ACC112 (cell line): ENCODE measurements around the gene JAKMIP1.

Experiments
- H2AFZ ChIP-seq: fragments of 200-600 bp; sonication (generic); one replicate; pipeline ENCODE4 v1.6.0; 2017; ENCODE audit warnings: antibody characterized with exemption, low read length; ENCODE audit not compliant: unreplicated experiment
- H3K27ac ChIP-seq: fragments of 200-600 bp; sonication (generic); 2 replicates; pipeline ENCODE4 v1.5.1; 2014; ENCODE audit warnings: low read depth, mild to moderate bottlenecking, antibody characterized with exemption, low read length, moderate library complexity
- H3K27me3 ChIP-seq: fragments of 200-600 bp; sonication (generic); 2 replicates; pipeline ENCODE4 v1.6.1; 2014; ENCODE audit warnings: mild to moderate bottlenecking, antibody characterized with exemption, low read length, moderate library complexity, mixed read lengths; ENCODE audit not compliant: insufficient read depth
- H3K36me3 ChIP-seq: fragments of 200-600 bp; sonication (generic); 2 replicates; pipeline ENCODE4 v1.6.1; 2016; ENCODE audit warnings: mild to moderate bottlenecking, antibody characterized with exemption, low read length, moderate library complexity, mixed read lengths; ENCODE audit not compliant: insufficient read depth
- H3K4me1 ChIP-seq: fragments of 200-600 bp; sonication (generic); one replicate; pipeline ENCODE4 v1.6.1; 2016; ENCODE audit warnings: low read length, mixed read lengths; ENCODE audit not compliant: insufficient read depth, unreplicated experiment, control insufficient read depth
- H3K4me3 ChIP-seq: fragments of 200-600 bp; sonication (generic); 2 replicates; pipeline ENCODE4 v1.5.1; 2014; ENCODE audit warnings: mild to moderate bottlenecking, low read depth, low read length
- H3K79me2 ChIP-seq: fragments of 200-600 bp; sonication (generic); one replicate; pipeline ENCODE4 v1.6.0; 2016; ENCODE audit warnings: low read length; ENCODE audit not compliant: control insufficient read depth, unreplicated experiment, insufficient read depth

The JAKMIP1 gene

GRCh38 chr4:6020613-6021012 lies 179.7 kb downstream of the JAKMIP1 start:
- Histone ChIP-seq H3K27ac (no peak overlapping the region), H2AFZ (no peak overlapping the region), H3K4me3 (no peak overlapping the region)

DNA sequence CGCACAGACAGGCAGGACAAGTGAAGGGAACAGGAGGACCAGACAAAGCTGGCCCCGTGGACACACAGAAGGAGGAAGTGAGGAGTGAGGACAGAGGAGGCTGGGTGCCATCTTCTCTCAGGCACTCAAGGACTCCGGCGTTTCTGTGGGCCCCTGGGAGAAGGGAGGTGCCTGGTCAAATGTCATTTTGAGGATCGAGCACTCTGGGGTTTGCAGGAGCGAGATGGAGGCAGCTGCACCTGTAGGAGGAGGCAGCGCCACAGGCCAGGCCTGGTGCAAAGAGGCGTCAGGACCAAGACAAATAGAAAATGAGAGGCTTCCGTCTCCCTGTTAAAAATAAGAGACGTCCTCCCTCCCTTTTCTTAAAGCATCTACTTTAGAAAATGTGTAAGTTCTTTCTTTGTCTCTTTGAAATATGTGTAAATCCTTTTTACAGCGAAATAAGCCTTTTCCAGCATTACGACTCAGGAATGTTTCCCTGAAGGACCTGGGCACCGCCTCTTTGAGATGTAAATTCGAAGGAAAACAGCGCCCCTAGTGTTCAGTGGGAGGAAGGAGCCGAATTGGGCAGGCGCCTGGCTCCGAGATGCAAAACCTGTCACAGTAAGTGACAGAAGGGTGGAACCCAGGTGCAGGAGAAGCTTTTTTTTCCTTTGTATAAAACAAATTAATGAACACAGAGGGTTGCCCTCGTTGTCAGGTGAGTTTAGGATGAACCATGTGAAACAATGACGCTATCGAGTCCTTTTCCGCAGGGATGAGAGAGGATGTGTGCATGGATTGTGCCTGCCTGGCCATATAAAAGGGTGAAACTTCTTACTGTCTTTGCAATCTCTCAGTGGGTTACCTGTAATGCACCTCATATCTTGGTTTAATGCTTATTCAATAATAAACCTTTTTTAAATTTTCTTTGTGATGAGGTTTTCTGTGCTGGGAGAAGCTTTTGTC lies 180.8 kb downstream of the JAKMIP1 start:
- Histone ChIP-seq H3K36me3 (no peaks in the 10 kb centered on the region), H3K79me2 (no peaks in the 10 kb centered on the region), H3K27me3 (peaks cover 8% of the 10 kb centered on the region), H2AFZ (no peak overlapping the region), H3K4me3 (no peak overlapping the region), H3K27ac (no peak overlapping the region), H3K4me1 (no peaks in the 10 kb centered on the region)

More at GRCh38 chr4:6020613-6021012, 179.7 kb downstream of the JAKMIP1 start:
- no peaks in the 10 kb centered on the region for H3K79me2 ChIP-seq
- no peaks in the 10 kb centered on the region for H3K4me1 ChIP-seq
- no peaks in the 10 kb centered on the region for H3K36me3 ChIP-seq
- peaks cover 8% of the 10 kb centered on the region for H3K27me3 ChIP-seq

GRCh38 chr4:6018331-6018730 lies 182.0 kb downstream of the JAKMIP1 start, which contains the start of gene C4orf50:
Gene C4orf50, minus strand, starts transcription at chr4:6018431.
- H3K27ac ChIP-seq, result no peak within 1 kb of the TSS
- no peaks in the 10 kb centered on the region for H3K4me1 ChIP-seq
- no peaks in the 10 kb centered on the region for H3K79me2 ChIP-seq
- H3K4me3 ChIP-seq, result no peak within 1 kb of the TSS
- no peaks in the 10 kb centered on the region for H3K36me3 ChIP-seq
- H2AFZ ChIP-seq, result no peak within 1 kb of the TSS
- H3K27me3 ChIP-seq, result peaks cover 8% of the 10 kb centered on the region

DNA sequence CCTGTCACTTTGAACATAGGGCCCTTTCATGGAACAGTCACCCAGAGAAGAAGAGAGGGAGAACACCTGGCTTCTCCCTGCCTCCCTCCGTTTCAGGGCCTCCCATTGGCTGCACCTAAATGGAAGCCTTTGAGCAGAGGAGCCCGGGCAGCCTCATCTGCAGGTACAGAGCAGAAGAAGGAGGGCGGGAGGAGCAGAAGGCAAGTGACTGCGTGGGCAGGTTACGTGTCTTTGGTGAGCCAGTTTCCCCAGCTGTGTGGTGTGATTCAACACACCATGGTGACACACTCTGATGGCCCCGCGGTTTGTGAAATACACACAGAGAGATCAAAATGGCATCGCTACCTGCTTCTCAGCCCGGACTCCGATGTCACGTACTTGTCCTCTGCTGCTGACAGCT lies 182.5 kb downstream of the JAKMIP1 start:
- Histone ChIP-seq H3K36me3 (no peaks in the 10 kb centered on the region), H3K4me1 (no peaks in the 10 kb centered on the region), H3K4me3 (no peak overlapping the region), H3K27me3 (peaks cover 8% of the 10 kb centered on the region), H2AFZ (no peak overlapping the region), H3K27ac (no peak overlapping the region), H3K79me2 (no peaks in the 10 kb centered on the region)

DNA sequence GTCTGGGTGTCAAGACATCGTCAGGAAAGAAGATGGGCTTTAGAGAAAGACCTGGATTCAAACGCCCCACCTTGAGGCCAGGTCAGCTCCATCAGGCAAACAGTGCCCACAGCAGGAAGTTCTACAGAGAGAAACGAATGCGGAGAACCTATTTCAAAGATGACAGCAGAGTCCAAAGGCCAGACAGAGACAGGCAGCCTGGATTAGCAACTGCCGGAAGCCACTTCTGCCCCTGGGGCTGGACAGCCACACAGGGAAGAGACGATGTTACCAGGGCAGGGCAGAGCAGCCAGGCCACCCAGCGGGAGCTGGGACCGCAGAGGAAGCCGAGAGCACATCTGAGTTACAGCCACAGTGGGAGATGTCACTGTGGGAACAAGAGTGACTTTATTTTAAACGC lies 183.3 kb downstream of the JAKMIP1 start:
- no peaks in the 10 kb centered on the region for H3K4me1 ChIP-seq
- no peaks in the 10 kb centered on the region for H3K36me3 ChIP-seq
- no peaks in the 10 kb centered on the region for H3K79me2 ChIP-seq
- peaks cover 14% of the 10 kb centered on the region for H3K27me3 ChIP-seq
- no peak overlapping the region for H3K27ac ChIP-seq
- no peak overlapping the region for H3K4me3 ChIP-seq
- H2AFZ ChIP-seq, result no peak overlapping the region

DNA sequence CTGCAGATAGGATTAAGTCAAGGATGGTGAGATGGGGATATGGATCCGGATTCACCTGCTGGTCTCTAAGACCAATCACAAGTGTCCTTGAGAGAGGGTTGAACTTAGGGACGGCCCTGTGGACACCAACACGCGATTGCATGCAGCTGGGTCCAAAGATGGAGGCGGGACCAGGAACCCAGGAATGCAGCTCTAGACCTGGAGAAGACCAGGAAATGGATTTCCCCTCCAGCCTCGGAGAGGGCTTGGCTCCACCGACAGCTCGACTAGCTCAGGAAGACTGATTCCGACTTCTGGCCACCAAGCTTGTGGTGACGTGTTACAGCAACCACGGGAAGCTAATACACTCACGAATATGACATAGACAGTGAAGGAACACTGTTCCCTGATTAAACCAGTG lies 186.8 kb downstream of the JAKMIP1 start:
- H3K36me3 ChIP-seq, result no peaks in the 10 kb centered on the region
- no peak overlapping the region for H2AFZ ChIP-seq
- no peak overlapping the region for H3K4me3 ChIP-seq
- no peaks in the 10 kb centered on the region for H3K4me1 ChIP-seq
- no peak overlapping the region for H3K27ac ChIP-seq
- H3K27me3 ChIP-seq, result peaks cover 35% of the 10 kb centered on the region
- H3K79me2 ChIP-seq, result no peaks in the 10 kb centered on the region

DNA sequence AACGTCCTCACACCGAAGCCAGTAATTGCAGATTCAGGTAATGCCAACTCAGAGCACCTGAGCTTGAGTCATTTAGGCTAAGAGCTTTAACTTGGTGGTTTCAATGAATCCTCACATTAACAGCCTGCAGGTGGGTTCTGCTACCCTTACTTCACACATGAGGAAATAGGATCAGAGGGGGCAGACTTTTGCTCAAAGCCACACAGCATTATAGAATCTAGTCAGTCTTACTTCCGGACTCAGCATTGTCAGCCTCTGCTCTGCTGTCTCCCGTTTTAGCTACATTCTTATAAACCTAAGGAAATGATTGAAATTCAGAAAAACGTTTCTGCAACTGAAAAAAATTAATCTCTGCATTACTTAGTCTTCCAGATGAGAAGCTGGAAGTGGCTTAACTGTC lies 188.1 kb downstream of the JAKMIP1 start:
- Histone ChIP-seq H2AFZ (no peak overlapping the region), H3K36me3 (no peaks in the 10 kb centered on the region), H3K4me1 (no peaks in the 10 kb centered on the region), H3K4me3 (no peak overlapping the region), H3K27me3 (peaks cover 38% of the 10 kb centered on the region), H3K27ac (no peak overlapping the region), H3K79me2 (no peaks in the 10 kb centered on the region)

- Histone ChIP-seq H3K27ac (no peak overlapping the region), H3K36me3 (no peaks in the 10 kb centered on the region), H2AFZ (no peak overlapping the region), H3K4me3 (no peak overlapping the region), H3K27me3 (peaks cover 41% of the 10 kb centered on the region), H3K79me2 (no peaks in the 10 kb centered on the region), H3K4me1 (no peaks in the 10 kb centered on the region)
These were observed 188.7 kb downstream of the JAKMIP1 start for GRCh38 chr4:6011686-6012085.

DNA sequence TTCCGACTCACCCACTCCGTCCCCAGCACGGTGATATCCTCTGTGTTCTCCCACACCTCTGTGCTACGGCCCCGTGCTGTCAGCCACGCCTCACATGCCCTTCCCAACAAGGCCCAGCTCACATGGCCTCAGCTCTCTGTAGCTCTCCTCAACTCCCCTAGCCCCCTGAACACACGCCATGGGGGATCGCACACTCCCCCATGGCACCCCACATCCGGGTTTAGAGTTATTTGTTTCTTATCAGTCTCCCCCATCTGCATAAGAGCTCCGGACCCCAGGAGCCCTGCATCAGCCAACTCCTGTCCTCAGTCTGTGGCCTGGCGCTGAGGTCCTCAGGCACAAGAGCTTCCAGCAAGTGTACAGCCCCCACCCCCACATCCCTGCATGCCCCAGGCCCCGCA lies 189.1 kb downstream of the JAKMIP1 start:
- Histone ChIP-seq H3K36me3 (no peaks in the 10 kb centered on the region), H2AFZ (no peak overlapping the region), H3K27ac (no peak overlapping the region), H3K4me1 (no peaks in the 10 kb centered on the region), H3K4me3 (no peak overlapping the region), H3K27me3 (peaks cover 42% of the 10 kb centered on the region), H3K79me2 (no peaks in the 10 kb centered on the region)

DNA sequence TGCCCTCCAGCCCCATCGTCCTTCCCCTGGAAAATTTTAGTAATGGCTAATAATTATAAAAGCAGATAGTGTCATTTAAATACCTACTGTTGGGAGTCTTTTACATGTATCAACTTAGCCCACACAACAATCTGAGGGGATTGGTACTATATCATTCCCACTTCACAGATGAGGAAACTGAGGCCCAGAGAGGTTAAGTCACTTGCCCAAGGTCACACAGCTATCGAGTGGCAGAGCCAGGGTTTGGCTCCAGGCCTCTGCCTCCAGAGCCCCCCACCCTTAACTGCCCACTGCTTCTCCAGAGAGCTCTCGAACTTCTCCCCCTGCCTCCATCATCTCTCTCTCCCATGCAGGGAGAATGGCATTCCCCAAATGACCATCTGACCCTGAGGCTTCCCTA lies 189.6 kb downstream of the JAKMIP1 start:
- Histone ChIP-seq H2AFZ (no peak overlapping the region), H3K27ac (no peak overlapping the region), H3K4me1 (no peaks in the 10 kb centered on the region), H3K36me3 (no peaks in the 10 kb centered on the region), H3K4me3 (no peak overlapping the region), H3K27me3 (peaks cover 42% of the 10 kb centered on the region), H3K79me2 (no peaks in the 10 kb centered on the region)

- H3K4me1 ChIP-seq, result no peaks in the 10 kb centered on the region
- H3K4me3 ChIP-seq, result no peak overlapping the region
- H3K36me3 ChIP-seq, result no peaks in the 10 kb centered on the region
- H3K27me3 ChIP-seq, result peaks cover 42% of the 10 kb centered on the region
- H2AFZ ChIP-seq, result no peak overlapping the region
- H3K79me2 ChIP-seq, result no peaks in the 10 kb centered on the region
- H3K27ac ChIP-seq, result no peak overlapping the region
These were observed 190.9 kb downstream of the JAKMIP1 start for GRCh38 chr4:6009452-6009851.
